GM12892 (cell line): ENCODE data around the gene RALGAPA2.

Experiments used
- POLR2A ChIP-seq: IDR thresholded peaks from 2 replicates; pipeline ENCODE4 v1.6.1; 2011; ENCODE audit warnings: low read depth, low read length, control low read depth
- POLR2AphosphoS5 ChIP-seq: IDR thresholded peaks from 2 replicates; pipeline ENCODE4 v1.6.1; 2011; ENCODE audit warnings: low read depth, low read length, control low read depth

- TF ChIP-seq POLR2AphosphoS5 (no peak), POLR2A (no peak)
Measured at GRCh38 chr20:20490673-20491072, 221.8 kb downstream of the RALGAPA2 start.
